Amygdala (tissue), 56 donors: ENCODE data around the gene HMX2.

Experiments used
- DNase-seq, 56 donors: peaks; one replicate each; lab custom pipeline; 2025; lab: John Stamatoyannopoulos, UW

HMX2 gene

DNA sequence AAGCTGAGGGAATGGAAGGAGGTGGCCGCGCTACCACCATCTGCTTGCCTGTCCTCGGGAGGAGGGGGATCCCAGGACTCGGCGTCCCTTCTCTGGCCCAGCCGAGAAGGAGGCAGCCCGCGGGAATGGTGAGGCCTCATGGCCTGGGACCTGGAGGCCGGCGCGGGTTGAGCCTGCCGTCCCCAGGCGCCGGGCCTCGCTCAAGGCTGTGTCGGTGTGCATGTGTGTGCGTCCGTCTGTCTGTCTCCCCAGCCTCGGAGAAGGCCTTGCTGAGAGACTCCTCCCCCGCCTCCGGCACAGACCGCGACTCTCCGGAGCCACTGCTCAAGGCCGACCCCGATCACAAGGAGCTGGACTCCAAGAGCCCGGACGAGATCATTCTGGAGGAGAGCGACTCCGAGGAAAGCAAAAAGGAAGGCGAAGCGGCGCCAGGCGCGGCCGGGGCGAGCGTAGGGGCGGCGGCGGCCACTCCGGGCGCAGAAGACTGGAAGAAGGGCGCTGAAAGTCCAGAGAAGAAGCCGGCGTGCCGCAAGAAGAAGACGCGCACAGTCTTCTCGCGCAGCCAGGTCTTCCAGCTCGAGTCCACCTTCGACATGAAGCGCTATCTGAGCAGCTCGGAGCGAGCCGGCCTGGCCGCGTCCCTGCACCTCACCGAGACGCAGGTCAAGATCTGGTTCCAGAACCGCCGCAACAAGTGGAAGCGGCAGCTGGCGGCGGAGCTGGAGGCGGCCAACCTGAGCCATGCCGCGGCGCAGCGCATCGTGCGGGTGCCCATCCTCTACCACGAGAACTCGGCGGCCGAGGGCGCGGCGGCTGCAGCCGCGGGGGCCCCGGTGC is 10.9 kb upstream of the HMX2 start:
- no peak for DNase-seq

DNA sequence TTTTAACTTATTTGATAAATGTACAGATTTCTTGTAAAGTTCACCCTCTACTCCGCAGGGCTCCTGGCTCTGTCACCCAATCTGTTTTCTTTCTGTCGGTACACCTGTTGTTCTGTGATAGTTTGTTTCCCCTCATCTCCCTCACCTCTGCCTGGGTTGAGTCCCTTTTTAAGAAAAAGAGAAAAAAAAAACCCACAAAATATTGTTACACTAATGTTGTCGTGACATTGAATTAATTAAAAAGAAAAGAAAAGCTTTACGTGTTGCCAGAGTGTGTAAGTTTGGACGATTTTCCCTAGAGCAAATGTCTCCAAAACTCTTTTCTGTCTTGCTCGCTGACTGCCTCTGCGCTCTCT is 8.8 kb upstream of the HMX2 start:
- no peak for DNase-seq

GRCh38 chr10:123139521-123140163 is 8.3 kb upstream of the HMX2 start:
- DNase-seq, result no peak

DNA sequence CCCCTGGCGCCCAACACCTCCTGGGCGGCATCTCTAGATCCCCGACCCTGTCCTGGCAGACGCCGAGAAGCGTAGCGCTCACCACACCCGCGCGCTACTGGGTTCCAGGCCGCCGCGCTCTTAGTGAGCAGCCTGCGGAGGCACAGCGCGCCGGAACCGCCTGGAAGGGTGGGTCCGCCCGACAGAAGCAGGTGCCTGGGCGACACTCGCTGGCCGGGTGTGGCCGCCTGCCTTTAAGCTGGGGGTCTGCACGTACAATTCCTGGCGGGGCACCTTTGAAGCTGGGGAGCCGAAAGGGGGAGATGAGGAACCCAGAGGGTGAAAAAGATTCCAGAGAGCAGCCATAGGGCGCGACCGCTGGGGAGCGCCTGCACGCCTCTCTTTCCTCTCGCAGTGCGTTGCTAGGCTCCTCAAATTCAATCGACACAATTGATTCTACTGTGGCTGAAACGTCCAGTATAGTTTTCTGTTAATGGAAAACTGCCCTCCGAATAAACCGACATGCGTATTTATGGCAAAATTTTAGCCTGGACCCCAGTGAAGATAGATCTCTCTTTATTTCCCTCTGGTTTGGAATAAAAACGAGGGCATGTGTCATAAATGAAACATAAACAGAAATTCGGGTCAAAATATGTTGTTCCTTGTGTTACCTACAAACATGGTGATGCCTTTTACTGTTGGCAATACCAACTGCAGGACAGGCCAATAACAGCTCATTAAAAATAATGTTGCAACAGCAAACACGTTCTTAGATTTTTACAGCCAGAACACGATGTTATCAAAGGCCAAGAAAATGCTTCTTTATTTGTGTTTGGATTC is 7.6 kb upstream of the HMX2 start:
- DNase-seq, result no peak

DNA sequence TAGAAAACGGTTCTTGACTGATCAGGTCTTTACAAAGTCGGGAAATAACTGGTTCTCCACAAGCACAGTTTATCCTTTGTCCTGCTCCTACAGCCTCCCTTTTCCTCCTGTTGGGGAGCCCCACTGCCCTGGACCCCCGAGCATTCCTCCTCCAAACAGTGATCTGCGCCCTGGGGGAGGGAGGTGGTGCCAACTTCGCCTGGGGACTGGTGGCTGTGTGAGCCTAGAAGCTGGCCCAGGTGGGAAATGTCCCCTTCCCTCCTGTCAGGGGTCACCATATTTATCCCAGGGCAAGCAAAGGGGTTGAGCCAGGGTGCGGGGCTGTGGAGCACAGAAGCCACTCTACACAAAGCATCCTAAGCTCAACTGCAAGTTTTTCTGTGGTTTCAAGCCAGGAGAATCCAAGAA is 6.9 kb upstream of the HMX2 start:
- no peak for DNase-seq

DNA sequence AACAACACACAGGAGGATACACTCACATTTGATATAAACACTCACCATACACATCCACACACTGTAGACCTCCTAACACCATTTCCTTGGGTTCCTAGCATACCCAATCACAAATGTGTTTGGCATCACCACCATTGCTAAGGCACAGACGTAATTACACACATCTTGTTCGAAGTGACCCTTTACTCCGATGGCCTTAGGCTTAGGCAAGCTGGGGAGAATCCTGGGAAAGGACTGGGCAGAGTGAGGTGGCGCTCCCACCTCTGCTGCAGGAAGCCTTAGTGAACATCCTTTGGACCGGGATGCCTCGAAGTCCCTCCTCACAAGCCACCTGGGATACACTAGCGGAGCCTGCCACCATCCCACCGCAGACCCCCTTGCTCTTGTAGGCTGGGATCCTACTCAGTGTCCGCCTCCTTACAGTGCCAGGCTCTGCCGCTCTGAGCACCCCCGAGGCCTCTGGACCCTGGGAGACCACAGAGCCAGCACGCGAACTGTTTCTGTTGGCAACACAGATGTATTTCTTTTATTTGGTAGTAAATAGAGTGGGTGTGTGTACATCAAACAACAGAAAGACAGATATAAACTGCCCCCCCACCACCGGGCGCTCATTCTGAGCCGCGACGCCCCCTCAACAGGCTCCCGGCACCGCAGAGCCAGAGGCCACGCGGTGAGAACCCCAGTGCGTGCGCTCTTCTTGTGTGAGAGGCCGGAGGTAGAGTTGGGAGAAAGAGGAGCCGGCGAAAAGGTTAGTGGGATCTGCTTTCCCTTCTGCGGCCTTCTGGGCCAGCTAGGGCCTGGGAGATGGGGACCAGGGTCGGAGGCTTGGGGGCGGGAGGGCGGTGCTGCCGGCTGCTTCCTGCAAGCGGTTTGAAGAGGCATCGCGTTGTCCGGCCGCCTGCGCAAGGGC is 5.9 kb upstream of the HMX2 start:
- DNase-seq, result no peak

- DNase-seq, result no peak
These were observed 5.2 kb upstream of the HMX2 start for GRCh38 chr10:123142701-123143161.

DNA sequence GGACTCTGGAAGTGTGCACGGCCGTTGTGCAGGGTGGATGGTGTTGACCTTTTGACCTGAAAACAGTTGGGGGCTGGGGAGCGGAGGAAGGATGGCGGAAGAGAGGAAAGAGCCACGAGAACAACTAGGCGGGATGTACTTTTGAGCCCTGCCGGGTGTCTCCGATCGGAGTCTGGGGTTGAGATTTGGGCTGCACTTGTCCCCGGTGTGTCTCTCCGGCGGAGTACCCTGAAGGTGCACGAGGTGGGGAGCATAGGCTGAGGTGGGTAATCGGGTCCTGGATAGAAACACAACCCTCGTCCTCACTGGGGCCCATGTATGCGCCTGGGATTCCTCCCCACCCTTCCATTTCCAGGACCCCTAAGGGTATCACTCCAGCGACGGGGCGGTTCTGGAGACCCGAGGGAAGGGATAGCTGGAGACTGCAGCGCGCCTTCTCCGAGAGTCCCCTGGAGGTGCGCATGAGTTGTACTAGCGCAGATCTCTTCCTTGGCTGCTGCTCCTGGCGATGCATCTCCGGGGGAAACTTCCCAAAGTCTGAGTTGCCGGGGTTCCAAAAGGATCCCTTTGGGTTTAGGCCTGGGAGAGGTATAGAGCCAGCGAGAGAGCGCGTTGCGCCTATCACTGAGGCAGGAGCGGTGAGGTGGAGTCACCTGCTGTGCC is 4.6 kb upstream of the HMX2 start:
- no peak for DNase-seq

- DNase-seq, result no peak
These were observed 4.1 kb upstream of the HMX2 start for GRCh38 chr10:123143825-123144168.

DNA sequence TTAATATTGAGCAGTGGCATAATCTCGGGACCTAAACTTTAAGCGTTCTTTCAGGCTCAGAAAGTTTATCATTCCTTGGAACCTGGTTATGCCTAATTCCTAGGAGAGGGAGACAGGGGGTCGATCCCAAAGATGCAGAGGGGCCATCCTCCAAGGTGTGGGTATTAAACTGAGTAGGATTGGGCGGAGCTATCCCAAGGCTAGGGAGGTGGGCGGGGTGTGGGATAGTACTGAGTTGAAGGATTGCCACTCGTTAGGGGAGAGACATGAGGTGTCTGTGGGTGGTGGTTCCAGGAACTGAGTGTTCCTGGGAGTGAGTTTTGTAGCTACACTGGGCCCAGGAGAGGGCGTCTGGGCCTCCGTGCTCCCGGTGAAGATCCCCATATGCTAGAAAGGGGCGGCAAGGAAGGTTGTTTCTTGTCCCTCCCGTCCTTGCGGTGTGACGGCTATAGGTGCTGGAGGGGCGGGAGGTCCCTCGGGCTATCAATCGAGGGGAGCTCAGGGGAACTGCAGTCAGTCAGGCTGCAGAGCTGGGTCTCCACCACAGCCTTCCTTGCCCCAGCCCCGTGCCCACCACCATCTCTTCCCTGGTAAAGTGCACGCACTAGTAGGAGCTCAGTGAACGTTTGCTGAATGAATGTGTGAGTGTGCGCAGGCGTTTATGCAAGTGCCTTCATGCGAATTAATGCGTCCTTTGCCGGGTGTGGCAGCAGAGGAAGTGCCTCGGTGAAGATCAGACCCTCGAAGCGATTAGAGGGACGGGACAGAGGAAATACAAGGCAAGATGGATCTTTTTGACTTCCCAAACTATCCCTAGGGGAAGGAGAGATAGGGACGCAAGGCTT is 3.0 kb upstream of the HMX2 start:
- DNase-seq, result no peak

DNA sequence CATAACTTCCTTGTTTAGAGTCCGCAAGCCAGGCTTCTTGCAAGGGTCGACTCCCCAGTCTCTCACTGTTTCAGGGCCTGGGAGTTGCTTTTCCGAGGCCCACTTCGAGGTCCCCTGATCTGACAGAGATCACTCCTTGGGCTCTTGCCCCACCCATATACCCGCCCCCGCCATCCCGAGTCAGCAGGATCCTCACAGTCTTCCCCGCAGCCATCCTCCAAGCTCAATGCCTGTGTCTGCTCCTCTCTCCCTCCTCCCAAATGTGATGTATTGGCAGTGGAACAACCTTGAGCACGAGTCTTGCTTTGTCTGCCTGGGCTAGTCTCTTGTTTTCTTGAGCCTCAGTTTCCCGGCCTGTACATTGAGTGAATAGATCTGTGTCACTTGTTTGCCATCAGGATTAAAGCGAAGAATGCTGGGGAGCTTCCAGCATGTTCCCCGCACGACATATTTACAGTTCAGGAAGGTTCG is 2.4 kb upstream of the HMX2 start:
- no peak for DNase-seq

- no peak for DNase-seq
These were observed 1.7 kb upstream of the HMX2 start for GRCh38 chr10:123146013-123146893.

GRCh38 chr10:123146894-123147634 is 872 bp upstream of the HMX2 start:
- DNase-seq, result no peak

DNA sequence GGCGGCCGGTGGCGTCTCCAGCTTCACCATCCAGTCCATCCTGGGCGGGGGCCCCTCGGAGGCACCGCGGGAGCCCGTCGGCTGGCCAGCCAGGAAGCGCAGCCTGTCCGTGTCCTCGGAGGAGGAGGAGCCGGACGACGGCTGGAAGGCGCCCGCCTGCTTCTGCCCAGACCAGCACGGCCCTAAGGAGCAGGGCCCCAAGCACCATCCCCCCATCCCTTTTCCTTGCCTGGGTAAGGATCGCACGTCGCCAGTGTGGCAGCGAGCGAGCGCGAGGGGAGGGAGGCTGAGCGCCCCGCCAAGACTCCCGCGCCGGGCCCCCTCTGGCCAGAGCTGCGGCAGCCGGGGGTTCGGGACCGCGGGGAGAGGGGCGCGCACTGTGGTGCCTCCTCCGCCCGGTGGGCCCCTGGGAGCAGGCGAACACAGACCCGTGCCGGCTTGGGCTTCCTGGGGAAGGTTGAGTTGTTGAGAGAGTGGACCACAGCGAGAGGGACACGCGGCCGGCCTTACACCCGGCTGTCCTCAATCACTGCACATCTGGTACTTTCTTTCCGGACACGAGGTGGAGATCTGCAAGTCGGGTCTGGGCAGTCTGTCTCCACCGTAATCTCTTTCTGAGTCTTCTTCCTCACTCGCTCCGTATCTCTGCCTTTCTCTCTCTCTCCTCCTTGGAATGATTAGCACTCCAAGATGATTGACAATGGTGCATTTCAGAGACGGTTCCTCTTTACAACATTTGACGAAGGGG is 652 bp downstream of the HMX2 start:
- DNase-seq, result no peak

DNA sequence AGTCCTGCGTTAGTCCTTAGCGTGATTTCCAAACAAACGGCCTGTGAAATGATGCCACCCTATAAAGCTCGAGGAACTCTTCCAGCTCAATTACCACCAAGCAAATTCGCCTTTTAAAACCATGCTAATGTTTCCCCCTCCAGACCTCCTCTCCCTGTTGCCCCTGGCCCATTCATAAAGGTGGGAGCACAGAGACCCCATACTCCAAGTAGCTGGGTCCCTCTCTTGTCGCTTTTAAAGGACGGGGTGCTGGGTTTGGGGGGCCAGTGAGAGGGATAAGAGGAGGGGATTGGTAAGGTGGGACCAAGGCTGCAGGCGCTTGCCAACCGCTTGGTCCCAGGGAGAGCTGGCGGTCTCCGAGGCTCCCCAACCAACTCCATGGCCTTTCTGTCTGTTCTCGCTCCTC is 1.2 kb downstream of the HMX2 start:
- DNase-seq, result no peak

- DNase-seq, result no peak
These were observed 1.8 kb downstream of the HMX2 start for GRCh38 chr10:123149568-123150270.
